HCT116 (cell line): ENCODE data around the gene DET1. TPM values are rescaled to one million over a fixed set of nuclear protein-coding genes. Genes with fewer than 3 reads are reported as not detected.

Source experiments
- ATAC-seq: fragments of 200-7000 bp; cut with Tn5 transposase; 2 replicates; pipeline ENCODE4 v1.9.1; 2020; ENCODE audit warnings: mild to moderate bottlenecking, moderate library complexity
- BruUV-seq: library from RNA; stranded (reverse); fragments of 400-500 nt; replicated peaks from 2 replicates; lab custom pipeline; 2021; lab: Mats Ljungman, UMichigan
- CTCF ChIA-PET: fragments of 300-600 bp; sonication (Branson Sonifier 250); formaldehyde crosslinking; loops from one replicate; lab custom pipeline; 2021; ENCODE audit warnings: antibody characterized with exemption; lab: Charles Lee
- POLR2A ChIA-PET: fragments of 300-600, 350-600 bp; sonication (Branson Sonifier 250); formaldehyde crosslinking; loops from one replicate; lab custom pipeline; 2021; ENCODE audit warnings: antibody characterized with exemption; lab: Charles Lee
- RAD21 ChIA-PET, 2 experiments: fragments of 300-600 bp; sonication (Branson Sonifier 250); formaldehyde crosslinking; loops; one replicate each; lab custom pipeline; 2023; ENCODE audit warnings: low total read pairs in 2 of 2; ENCODE audit not compliant: uncharacterized antibody in 2 of 2, unreplicated experiment in 2 of 2, low non-redundant PET in 1 of 2; lab: Charles Lee
- DNase-seq: peaks from one replicate; pipeline ENCODE4 v3.0.0-alpha.2; 2010; ENCODE audit warnings: low read depth, low spot score
- H2AFZ ChIP-seq: fragments of 200-600 bp; shearing (Covaris generic), sonication (generic); 2 replicates; pipeline ENCODE4 v1.6.1; 2017; ENCODE audit warnings: low read depth, mixed run types, mixed read lengths, antibody characterized with exemption, low read length; ENCODE audit not compliant: poor library complexity, severe bottlenecking
- H3K27ac ChIP-seq: 2 replicates; pipeline ENCODE4 v1.5.1; 2012; ENCODE audit warnings: low read depth, low read length
- H3K27me3 ChIP-seq: fragments of 200-600 bp; sonication (generic); 2 replicates; pipeline ENCODE4 v1.6.1; 2016; ENCODE audit warnings: mixed run types, low read length, mixed read lengths; ENCODE audit not compliant: insufficient read depth
- H3K36me3 ChIP-seq, 2 experiments: fragments of 200-500 bp in 1 of 2; fragments of 200-600 bp in 1 of 2; sonication (Bioruptor generic) in 1 of 2; sonication (generic) in 1 of 2; 2 replicates each; pipeline versions ENCODE4 v1.5.1 to v1.6.1; 2014 to 2016; ENCODE audit warnings: low read length in 2 of 2, inconsistent platforms in 1 of 2, mixed read lengths in 1 of 2, mixed run types in 1 of 2; ENCODE audit not compliant: insufficient read depth in 2 of 2, control insufficient read depth in 1 of 2
- H3K4me1 ChIP-seq, 2 experiments: fragments of 200-600 bp in 1 of 2; sonication (generic) in 1 of 2; 2 replicates each; pipeline versions ENCODE4 v1.5.1 to v1.6.1; 2012 to 2017; ENCODE audit warnings: low read length in 2 of 2, inconsistent platforms in 1 of 2, mild to moderate bottlenecking in 1 of 2, mixed read lengths in 1 of 2, mixed run types in 1 of 2, moderate library complexity in 1 of 2; ENCODE audit not compliant: insufficient read depth in 2 of 2, control insufficient read depth in 1 of 2
- H3K4me2 ChIP-seq: fragments of 200-600 bp; sonication (generic); 2 replicates; pipeline ENCODE4 v1.6.1; 2017; ENCODE audit warnings: mixed run types, low read length, mixed read lengths
- H3K4me3 ChIP-seq, 2 experiments: fragments of 200-600 bp in 1 of 2; sonication (generic) in 1 of 2; replicated peaks in 1 of 2; 2 replicates each; pipeline ENCODE4 v1.5.1; 2011 to 2016; ENCODE audit warnings: low read length in 2 of 2, control low read depth in 1 of 2, low read depth in 1 of 2, mild to moderate bottlenecking in 1 of 2, mixed read lengths in 1 of 2, mixed run types in 1 of 2
- H3K79me2 ChIP-seq: fragments of 200-600 bp; sonication (generic); 2 replicates; pipeline ENCODE4 v1.6.1; 2017; ENCODE audit warnings: mild to moderate bottlenecking, mixed run types, low read length, moderate library complexity, mixed read lengths; ENCODE audit not compliant: insufficient read depth
- H3K9ac ChIP-seq: fragments of 200-600 bp; sonication (generic); 2 replicates; pipeline ENCODE4 v1.6.1; 2016; ENCODE audit warnings: low read length, mixed read lengths
- H3K9me2 ChIP-seq: fragments of 200-600 bp; sonication (generic), shearing (Covaris generic); 2 replicates; pipeline ENCODE4 v1.6.1; 2017; ENCODE audit warnings: mixed run types, mild to moderate bottlenecking, moderate library complexity; ENCODE audit not compliant: insufficient read depth
- H3K9me3 ChIP-seq, 2 experiments: fragments of 200-500 bp in 1 of 2; fragments of 200-600 bp in 1 of 2; sonication (Bioruptor generic) in 1 of 2; sonication (generic) in 1 of 2; 2 replicates each; pipeline ENCODE4 v1.6.1; 2014 to 2017; ENCODE audit warnings: low read length in 2 of 2, mixed read lengths in 2 of 2, inconsistent platforms in 1 of 2, low read depth in 1 of 2, mild to moderate bottlenecking in 1 of 2, mixed run types in 1 of 2, moderate library complexity in 1 of 2; ENCODE audit not compliant: control insufficient read depth in 1 of 2, insufficient read depth in 1 of 2
- H4K20me1 ChIP-seq: fragments of 200-600 bp; sonication (generic), shearing (Covaris generic); 2 replicates; pipeline ENCODE4 v1.6.1; 2017; ENCODE audit warnings: mixed run types, mild to moderate bottlenecking, moderate library complexity; ENCODE audit not compliant: insufficient read depth
- ATF3 ChIP-seq: IDR thresholded peaks from 2 replicates; pipeline ENCODE4 v1.6.1; 2012
- CTCF ChIP-seq, 3 experiments: fragments of 200-600 bp in 1 of 3; sonication (generic) in 1 of 3; IDR thresholded peaks in 2 of 3; conservative IDR thresholded peaks in 1 of 3; 2 replicates each; pipeline ENCODE4 v1.5.1; 2012 to 2017; ENCODE audit warnings: low read depth in 2 of 3, low read length in 2 of 3, antibody characterized with exemption in 1 of 3, borderline replicate concordance in 1 of 3, control low read depth in 1 of 3, mild to moderate bottlenecking in 1 of 3, mixed read lengths in 1 of 3, mixed run types in 1 of 3, moderate library complexity in 1 of 3; ENCODE audit not compliant: insufficient read depth in 1 of 3
- POLR2AphosphoS5 ChIP-seq: IDR thresholded peaks from 2 replicates; pipeline ENCODE4 v1.6.1; 2011; ENCODE audit warnings: mild to moderate bottlenecking, low read depth, low read length, moderate library complexity
- REST ChIP-seq: IDR thresholded peaks from 2 replicates; pipeline ENCODE4 v1.6.1; 2012; ENCODE audit warnings: low read depth
- SP1 ChIP-seq: IDR thresholded peaks from 2 replicates; pipeline ENCODE4 v1.6.1; 2012; ENCODE audit warnings: low read depth
- SRF ChIP-seq: IDR thresholded peaks from 2 replicates; pipeline ENCODE4 v1.6.1; 2012; ENCODE audit warnings: low read depth
- ZFX ChIP-seq: fragments of 450-650 bp; IDR thresholded peaks from 2 replicates; pipeline ENCODE4 v1.6.1; 2017
- intact Hi-C: fragments of 100-400 bp; cut with micrococcal nuclease; formaldehyde crosslinking; loops from 2 replicates; pipeline ENCODE4 v1.10.0; 2022
- total RNA-seq: library from RNA; stranded (reverse); gene quantifications from one replicate; pipeline ENCODE4 v1.2.1, GENCODE V29; 2021; ENCODE audit not compliant: unreplicated experiment

DET1 gene
- total RNA-seq, 1 experiment from 2014 or later, result 2.5 TPM

GRCh38 chr15:88511161-88511560, 35.3 kb downstream of the DET1 start:
- Histone ChIP-seq H3K9ac (no peak overlapping the region), H2AFZ (no peak overlapping the region), H3K9me3 (no peaks in the 10 kb centered on the region), H3K36me3 (no peaks in the 10 kb centered on the region), H3K4me3 (no peak overlapping the region), H3K79me2 (no peaks in the 10 kb centered on the region), H4K20me1 (no peaks in the 10 kb centered on the region), H3K9me2 (no peaks in the 10 kb centered on the region), H3K27ac (no peak overlapping the region), H3K4me2 (no peak overlapping the region), H3K27me3 (no peaks in the 10 kb centered on the region), H3K4me1 (peaks cover 0 to 7% of the 10 kb centered on the region in 2 experiments; a peak in 2 of 4 replicates)
- RAD21 ChIA-PET, result no interaction called here
- intact Hi-C loops, result no loop called here
- ATAC-seq (no peak), DNase-seq (no peak)
- POLR2A ChIA-PET, result no interaction called here
- TF ChIP-seq SP1, result no peak
- no peak for TF ChIP-seq ATF3
- no TSS peak for BruUV-seq
- CTCF ChIA-PET, result no interaction called here

- H3K36me3 ChIP-seq, result no peaks in the 10 kb centered on the region
- H3K79me2 ChIP-seq, result no peaks in the 10 kb centered on the region
- no peak for TF ChIP-seq REST
- TF ChIP-seq POLR2AphosphoS5, result no peak
- no peak for TF ChIP-seq ZFX
- no peak for TF ChIP-seq SRF
- TF ChIP-seq SP1, result no peak
- TF ChIP-seq CTCF (IDR thresholded peaks at IDR 0.05 in 2 of 3, conservative IDR thresholded peaks at IDR 0.05 in 1 of 3; ENCODE audit: borderline replicate concordance in 1 of 3, insufficient read depth in 1 of 3, low read depth in 2 of 3, low read length in 2 of 3), result no peak
- BruUV-seq, result no TSS peak
- no peak for ATAC-seq
- H3K27me3 ChIP-seq, result no peaks in the 10 kb centered on the region
- no peak overlapping the region for H3K27ac ChIP-seq
- no peaks in the 10 kb centered on the region for H3K9me2 ChIP-seq
- CTCF ChIA-PET, result no interaction called here
- DNase-seq, result no peak
- H3K4me2 ChIP-seq, result no peak overlapping the region
- H3K4me1 ChIP-seq, result peaks cover 0 to 7% of the 10 kb centered on the region in 2 experiments; a peak in 2 of 4 replicates
- RAD21 ChIA-PET, result no interaction called here
- H3K9me3 ChIP-seq, result no peaks in the 10 kb centered on the region
- H2AFZ ChIP-seq, result no peak overlapping the region
- no peak overlapping the region for H3K4me3 ChIP-seq
- POLR2A ChIA-PET, result no interaction called here
- intact Hi-C loops, result no loop called here
- no peak overlapping the region for H3K9ac ChIP-seq
- H4K20me1 ChIP-seq, result no peaks in the 10 kb centered on the region
Observed at GRCh38 chr15:88509964-88510363, 36.5 kb downstream of the DET1 start.
